HG02623 (cell line): Measurements from ENCODE around the gene PPM1A.
"Not testable (repeated sequence)": the region's sequence is repeated elsewhere in the genome, so short reads cannot be mapped to it uniquely, and the experiment has no call there.

Source experiments
- ATAC-seq: cut with Tn5 transposase; IDR thresholded peaks from one replicate; pipeline ENCODE4 v1.9.1; 2021; ENCODE audit warnings: moderate library complexity; ENCODE audit not compliant: unreplicated experiment

The PPM1A gene

DNA sequence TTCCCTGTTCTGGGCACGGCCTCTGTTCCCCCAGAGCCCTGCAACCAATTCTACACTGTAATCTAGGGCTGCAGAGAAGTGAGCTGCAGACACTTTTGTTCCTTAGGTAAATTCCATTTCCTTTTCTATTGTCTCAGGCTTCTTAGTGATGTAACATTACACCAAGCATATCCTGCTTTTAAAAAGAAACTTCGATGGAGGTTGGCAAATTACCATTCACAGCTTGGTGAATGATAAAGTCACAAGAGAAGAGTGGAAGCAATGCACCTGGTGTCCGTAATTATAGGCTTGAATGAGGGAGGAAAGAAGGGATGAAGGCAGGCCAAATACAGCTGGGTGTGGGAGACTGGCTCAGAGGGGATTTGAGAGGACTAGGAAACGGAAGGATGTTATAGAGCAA, 68.6 kb downstream of the PPM1A start:
- no peak for ATAC-seq

DNA sequence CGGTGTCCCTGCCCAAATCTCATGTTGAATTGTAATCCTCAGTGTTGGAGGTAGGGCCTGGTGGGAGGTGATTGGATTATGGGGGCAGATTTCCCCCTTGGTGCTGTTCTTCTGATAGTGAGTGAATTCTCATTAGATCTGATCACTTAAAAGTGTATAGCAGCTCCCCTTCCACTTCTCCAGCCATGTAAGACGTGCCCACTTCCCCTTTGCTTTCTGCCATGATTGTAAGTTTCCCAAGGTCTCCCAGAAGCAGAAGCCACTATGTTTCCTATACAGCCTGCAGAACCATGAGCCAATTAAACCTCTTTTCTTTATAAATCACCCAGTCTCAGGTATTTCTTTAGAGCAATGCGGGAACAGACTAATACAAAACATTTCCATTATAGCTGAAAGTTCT, 71.8 kb downstream of the PPM1A start:
- not testable (repeated sequence) for ATAC-seq

DNA sequence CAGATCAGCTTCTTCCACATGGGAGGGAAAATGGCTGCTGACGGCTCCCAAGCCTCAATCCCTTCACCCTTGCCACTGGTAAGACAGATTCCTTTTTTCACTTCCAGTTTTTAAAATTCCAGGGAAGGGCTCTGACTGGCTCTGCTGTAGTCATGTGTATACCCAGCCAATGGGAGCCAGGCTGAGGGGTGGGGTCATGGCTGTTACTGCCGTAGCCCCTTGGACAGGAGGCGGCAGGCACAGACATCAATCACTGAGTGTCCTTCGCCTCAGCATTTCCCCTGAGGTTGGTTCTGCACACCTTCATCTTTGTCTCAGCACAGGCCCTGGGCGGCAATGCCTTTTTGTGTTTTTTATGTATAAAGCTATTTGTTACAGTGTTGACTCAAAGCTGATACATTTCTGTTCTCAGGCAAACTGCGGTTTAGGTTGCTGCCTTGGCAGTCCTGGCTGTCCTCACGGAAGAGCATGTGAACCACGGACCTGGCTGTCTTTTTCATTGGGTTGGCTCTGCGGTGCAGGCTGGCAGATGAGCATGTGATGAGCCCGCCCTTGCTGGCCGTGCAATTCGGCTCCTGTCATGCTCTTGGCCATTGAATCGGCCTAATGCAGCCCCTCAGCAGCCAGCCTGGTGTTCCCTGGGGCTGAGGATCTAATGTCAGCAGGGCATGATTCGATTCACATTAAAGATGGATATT, 74.3 kb downstream of the PPM1A start:
- ATAC-seq: no peak

DNA sequence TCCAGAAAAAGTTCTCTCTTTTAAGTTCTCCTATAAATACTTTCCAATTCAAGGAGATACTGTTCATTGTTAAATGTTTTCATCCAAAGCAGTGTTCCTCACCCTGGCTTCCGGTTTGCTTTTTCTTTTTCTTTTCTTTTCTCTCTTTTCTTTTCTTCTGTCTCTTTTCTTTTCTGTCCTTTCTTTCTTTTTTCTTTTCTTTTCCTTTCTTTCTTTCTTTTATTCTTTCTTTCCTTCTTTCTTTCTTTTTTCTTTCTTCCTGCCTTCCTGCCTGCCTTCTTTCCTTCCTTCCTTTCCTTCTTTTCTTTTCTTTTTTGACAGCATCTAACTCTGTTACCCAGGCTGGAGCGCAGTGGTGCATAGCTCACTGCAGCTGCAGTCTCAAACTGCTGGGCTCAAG, 75.8 kb downstream of the PPM1A start:
- no peak for ATAC-seq

DNA sequence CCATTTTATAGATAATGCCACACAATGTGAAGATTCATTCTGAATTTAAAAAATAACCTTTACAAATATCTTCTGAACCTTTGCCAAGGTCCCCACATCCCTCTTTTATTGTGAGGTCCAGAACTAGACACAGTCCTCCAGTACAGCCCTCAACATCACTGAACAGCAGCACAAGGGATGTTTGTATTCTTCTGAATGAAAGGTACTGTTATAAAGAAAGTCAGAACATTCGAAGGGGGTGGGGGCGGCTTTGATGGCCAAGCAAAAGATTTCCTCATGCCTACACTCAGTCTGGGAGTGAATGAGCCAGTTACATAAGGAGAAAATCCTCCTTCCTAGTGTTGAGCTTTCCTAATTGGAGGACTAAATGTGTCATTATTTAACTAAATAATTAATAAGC, 77.3 kb downstream of the PPM1A start:
- ATAC-seq: no peak

DNA sequence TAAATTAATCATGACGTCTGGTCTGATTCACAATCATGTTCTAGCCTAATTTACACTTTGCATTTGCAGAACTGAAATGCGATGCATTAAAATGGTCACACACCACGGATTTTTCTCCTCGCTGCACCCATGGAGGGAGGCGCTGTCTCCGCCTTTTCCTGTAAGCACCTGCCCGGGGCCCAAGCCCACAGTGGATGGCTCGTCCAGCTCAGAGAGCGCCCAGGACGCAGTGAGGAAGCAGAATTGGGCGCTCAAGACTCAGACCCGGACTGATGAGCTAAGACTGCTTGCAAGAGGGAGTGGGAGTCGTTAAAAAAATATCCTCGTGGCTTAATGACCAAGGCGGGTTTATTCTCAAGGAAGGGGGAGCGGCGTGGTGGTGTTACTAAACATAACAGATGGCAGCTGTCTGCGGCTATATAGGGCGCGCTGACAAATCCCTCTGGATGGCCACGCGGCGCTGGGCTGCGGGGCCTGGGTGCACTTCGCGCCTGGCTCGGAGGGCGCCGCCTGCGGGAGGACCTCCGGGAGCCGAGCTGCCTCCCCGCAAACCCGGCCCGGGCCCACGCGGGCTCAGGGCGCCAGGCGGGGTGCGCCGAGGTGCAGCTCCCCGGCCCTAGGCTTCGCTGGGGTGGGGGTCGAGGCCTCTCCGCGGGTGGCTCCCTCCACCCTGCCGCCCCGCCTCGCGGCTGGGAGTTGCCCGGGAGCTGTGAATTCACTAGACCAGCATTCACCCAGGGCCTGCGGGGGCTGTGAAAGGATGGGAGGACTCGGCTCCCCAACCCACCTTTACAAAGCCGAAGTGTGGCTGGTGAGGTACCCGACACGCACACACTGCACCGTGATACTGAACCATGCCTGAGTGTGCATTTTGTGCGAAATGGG, 78.7 kb downstream of the PPM1A start:
- ATAC-seq: peak; percentile 54

DNA sequence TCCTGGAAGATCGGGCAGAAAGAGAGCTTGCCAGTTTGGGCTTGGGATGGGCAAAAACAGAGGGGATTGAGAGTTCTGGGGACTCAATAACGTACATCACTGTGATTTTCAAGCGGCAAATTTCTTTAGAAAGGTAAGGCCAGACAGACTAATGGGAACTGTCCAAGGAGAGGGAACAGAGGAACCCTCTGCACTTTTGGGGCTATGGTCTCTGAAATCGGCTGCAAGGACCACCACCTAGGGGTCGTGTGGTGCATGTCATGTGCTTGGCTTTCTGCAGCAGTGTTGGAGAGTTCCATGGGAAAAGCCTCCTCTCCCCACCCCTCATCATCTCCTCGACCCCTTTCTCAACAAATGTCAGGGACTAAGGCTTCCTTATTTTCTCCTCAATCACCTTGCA, 79.6 kb downstream of the PPM1A start:
- ATAC-seq: no peak

DNA sequence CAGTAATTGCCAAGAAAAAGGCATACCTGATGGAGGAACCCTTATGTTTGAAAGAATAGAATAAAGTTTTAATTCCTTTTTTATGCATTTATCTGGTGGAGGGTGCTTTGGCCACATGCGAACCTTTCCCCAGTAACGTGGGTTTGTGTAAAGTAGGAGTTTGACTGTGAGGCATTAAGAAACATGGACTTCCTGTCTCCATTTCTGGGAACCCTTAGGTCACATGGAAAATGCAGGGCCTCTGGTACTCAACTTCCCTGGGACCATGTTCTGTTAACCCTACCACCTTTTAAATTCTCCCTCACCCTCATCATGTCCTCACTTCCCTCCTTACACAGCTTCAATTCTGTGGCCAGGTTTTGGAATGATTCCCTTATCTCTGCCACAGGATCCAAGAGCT, 80.3 kb downstream of the PPM1A start:
- no peak for ATAC-seq

DNA sequence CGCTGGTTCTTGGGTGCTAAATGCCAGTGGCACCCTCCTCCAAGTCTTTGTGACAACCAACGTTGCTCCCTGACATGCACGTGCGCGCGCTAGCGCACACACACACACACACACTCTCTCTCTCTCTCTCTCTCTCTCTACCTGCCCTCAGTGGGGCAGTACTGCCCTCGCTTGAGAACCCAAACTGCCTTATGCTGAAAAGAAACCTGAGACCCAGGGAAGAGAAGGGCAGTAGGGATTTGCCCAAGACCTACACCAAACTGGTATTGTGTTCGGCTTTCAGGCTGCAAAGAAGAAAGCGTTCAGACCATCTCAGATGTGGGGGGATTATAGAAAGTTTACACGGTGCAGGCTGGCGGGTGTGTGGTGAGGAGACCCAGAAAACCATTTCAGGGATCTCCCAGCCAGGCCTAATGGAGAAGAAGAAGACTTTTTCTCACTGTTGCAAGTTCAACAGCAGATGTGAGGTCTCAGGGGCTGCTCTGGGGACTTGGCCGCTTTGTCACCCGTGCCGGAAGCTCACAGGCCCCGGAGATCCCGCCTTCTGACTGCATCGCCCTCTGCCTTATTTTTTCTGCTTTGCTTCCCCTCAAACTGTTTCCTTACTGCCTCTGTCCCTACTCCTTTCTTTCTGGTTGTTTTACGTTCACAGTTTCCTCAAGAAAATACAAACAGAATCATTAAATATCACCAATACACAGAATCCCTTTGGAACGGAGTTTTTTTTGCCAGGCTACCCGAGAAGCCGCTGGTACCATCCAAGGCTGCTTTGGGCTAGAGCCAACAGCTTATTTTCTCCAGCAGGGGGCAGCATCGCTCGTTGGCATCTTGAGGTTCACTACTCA, 82.4 kb downstream of the PPM1A start:
- ATAC-seq: peak; percentile 68

DNA sequence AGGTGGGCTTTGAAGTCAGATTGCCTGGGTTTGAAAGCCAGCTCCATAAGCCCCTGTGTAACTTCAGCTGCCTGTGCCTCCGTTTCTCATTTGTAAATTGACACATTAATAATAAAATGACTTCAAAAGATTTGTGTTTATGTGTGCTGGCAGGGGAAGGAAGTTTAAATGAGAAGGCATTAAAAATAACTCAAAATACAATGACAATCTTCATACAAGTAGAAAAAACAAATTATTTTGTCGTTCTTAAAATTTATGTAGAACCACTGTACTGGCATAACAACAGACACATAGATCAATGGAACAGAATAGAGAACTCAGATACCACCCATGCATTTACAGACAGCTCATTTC, 83.0 kb downstream of the PPM1A start:
- no peak for ATAC-seq

DNA sequence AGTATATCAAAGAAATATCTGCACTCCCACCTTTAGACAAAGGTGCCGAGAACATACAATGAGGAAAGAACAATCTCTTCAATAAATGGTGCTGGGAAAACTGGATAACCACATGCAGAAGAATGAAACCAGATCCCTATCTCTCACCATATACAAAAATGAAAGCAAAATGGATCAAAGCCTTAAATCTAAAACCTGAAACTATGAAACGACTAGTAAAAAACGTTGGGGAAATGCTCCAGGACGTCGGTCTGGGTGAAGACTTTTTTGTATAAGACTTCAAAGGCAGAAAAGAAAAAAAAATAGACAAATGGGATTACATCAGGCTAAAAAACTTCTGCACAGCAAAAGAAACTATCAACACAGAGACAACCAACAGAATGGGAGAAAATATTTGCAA, 83.8 kb downstream of the PPM1A start:
- ATAC-seq: no peak

DNA sequence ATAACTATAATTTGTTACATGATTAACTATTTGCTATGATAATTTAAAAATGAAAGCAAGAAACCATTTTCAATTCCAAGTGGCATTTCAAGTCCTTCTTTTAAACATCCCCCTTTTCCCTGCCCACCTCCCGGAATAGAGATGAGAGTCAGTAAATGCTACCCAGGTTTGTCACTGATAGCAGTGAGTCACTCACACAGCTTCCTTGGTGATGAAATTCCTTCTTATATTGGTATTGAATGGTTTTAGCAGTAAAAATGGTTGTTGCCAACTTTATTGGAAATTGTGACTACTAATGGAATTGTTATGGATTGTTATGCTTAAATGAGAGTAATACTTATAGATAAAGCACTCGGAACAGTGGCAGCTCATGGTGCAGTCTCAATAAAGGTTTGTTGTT, 90.5 kb downstream of the PPM1A start:
- ATAC-seq: no peak

DNA sequence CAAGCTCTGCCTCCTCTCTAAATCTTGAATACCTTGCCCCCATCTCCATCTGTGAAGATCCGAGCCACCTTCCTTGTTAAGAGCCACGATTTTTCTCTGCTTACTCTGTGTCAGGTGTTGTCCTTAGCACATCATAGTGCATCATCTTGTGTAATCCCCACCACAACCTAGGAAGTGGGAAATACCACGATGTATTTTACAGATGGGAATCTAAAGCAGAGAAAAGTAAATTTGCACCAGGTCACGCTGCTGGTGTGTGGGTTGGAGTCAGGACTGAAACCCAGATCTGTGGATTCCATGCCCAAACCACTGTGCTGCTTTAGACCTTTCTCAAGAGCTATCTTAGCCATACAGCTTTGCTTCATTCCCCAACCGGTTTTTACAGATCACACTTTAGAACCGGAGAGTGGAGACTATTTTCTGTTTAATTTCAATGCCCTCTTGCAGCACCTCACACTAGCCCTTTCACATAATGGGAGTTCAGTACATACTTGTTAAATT, 94.6 kb downstream of the PPM1A start:
- no peak for ATAC-seq

DNA sequence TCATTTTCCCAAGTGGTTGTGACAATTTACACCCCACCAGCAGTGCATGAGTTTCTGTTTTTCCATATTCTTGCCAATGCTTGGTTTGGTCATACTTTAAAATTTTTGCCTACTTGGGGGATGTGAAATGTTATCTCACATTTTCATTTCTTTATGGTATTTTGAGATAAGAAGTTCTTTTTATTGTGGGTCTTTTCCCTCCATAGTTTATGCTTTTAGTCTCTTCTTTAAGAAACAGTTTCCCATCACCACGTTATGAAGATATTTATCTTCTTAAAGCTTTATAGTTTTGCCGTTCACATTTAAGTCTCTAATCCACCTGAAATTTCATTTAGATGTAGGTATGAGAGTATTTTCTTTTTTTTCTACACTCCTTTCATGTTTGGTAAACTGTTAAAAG, 95.7 kb downstream of the PPM1A start:
- ATAC-seq: no peak

DNA sequence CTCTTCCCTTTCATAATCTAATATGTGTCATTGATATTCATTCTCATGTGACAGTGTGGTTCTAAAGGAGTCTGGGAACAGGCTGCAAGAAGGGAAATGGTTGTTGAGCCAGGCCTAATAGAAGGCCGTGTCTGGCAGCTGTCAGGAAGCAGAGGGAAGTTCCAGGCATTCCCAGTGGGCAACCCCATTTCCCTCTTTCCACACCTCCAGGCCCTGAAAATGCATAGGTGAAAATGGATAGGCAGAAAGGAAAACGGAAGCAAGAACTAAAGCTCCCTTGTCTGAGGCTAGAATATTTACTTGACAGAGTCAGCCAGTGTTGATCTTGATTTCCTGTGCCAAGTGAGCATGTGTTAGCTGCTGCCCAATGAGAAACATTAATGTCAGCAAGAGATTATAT, 97.7 kb downstream of the PPM1A start:
- no peak for ATAC-seq

DNA sequence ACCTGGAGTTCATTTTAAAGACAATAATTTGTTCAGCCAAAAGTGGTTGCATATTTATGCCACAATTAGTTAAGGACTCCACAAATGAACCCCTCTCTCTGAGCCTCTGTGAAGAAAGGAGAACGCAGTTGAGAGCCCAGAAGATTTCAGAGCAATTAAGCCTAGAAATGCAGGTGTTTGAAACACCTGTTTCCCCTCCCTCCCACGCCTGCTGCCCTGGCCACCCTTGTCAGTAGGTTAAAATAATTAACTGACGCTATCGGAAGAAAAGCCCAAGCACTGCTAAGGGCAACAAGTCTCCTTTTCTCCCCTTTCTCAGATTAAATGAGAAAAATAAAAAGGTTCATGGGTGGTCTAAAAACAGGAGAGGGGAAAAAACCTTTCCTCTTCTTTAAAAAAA, 99.2 kb downstream of the PPM1A start:
- no peak for ATAC-seq
